PC-3 (cell line): Measurements from ENCODE around the gene YAE1. TPM values are rescaled to one million over a fixed set of nuclear protein-coding genes. Genes with fewer than 3 reads are reported as not detected.

Experiments used
- ATAC-seq: fragments of 200-7000 bp; cut with Tn5 transposase; 2 replicates; pipeline ENCODE4 v1.9.1; 2020; ENCODE audit warnings: mild to moderate bottlenecking, moderate library complexity
- BruUV-seq: library from RNA; stranded (reverse); fragments of 400-500 nt; replicated peaks from 2 replicates; lab custom pipeline; 2021; lab: Mats Ljungman, UMichigan
- CTCF ChIA-PET: fragments of 300-600 bp; sonication (Branson Sonifier 250); formaldehyde crosslinking; loops from one replicate; lab custom pipeline; 2022; ENCODE audit warnings: antibody characterized with exemption; lab: Charles Lee
- POLR2A ChIA-PET: fragments of 300-600 bp; sonication (Branson Sonifier 250); formaldehyde crosslinking; loops from one replicate; lab custom pipeline; 2022; ENCODE audit warnings: antibody characterized with exemption; ENCODE audit not compliant: unreplicated experiment; lab: Charles Lee
- DNase-seq: peaks from one replicate; pipeline ENCODE4 v3.0.0-alpha.2; 2015
- H2AFZ ChIP-seq: fragments of 300-600 bp; sonication (generic); 2 replicates; pipeline ENCODE4 v1.6.0; 2016; ENCODE audit warnings: antibody characterized with exemption, low read length
- H3F3A ChIP-seq: fragments of 300-600 bp; sonication (generic); one replicate; pipeline ENCODE4 v1.6.0; 2017; ENCODE audit warnings: antibody characterized with exemption, low read length, control low read depth, mild to moderate bottlenecking; ENCODE audit not compliant: unreplicated experiment
- H3K27ac ChIP-seq: fragments of 300-600 bp; sonication (generic); 2 replicates; pipeline ENCODE4 v1.5.1; 2016; ENCODE audit warnings: mild to moderate bottlenecking, low read length
- H3K27me3 ChIP-seq: fragments of 300-600 bp; sonication (generic); 2 replicates; pipeline ENCODE4 v1.6.1; 2016; ENCODE audit warnings: low read length, mixed read lengths
- H3K36me3 ChIP-seq: fragments of 300-600 bp; sonication (generic); 2 replicates; pipeline ENCODE4 v1.6.1; 2016; ENCODE audit warnings: low read depth, mixed run types, low read length, mixed read lengths
- H3K4me1 ChIP-seq: fragments of 300-600 bp; sonication (generic); 2 replicates; pipeline ENCODE4 v1.5.1; 2016; ENCODE audit warnings: low read length; ENCODE audit not compliant: insufficient read depth
- H3K4me2 ChIP-seq: fragments of 300-600 bp; sonication (generic); 2 replicates; pipeline ENCODE4 v1.6.0; 2016; ENCODE audit warnings: low read length
- H3K4me3 ChIP-seq: fragments of 300-600 bp; sonication (generic); 2 replicates; pipeline ENCODE4 v1.5.1; 2016; ENCODE audit warnings: mild to moderate bottlenecking, low read length, mixed read lengths
- H3K79me2 ChIP-seq: fragments of 300-600 bp; sonication (generic); 2 replicates; pipeline ENCODE4 v1.6.1; 2017; ENCODE audit warnings: low read length, mixed read lengths
- H3K9ac ChIP-seq: fragments of 300-600 bp; sonication (generic); 2 replicates; pipeline ENCODE4 v1.6.0; 2016; ENCODE audit warnings: mild to moderate bottlenecking, low read length
- H3K9me2 ChIP-seq: fragments of 300-600 bp; sonication (generic); replicated peaks from 2 replicates; pipeline ENCODE4 v1.6.1; 2016; ENCODE audit warnings: mixed run types, low read length, mixed read lengths
- H3K9me3 ChIP-seq: fragments of 300-600 bp; sonication (generic); 2 replicates; pipeline ENCODE4 v1.6.1; 2016; ENCODE audit warnings: low read length, mixed read lengths
- H4K20me1 ChIP-seq: fragments of 300-600 bp; sonication (generic); 2 replicates; pipeline ENCODE4 v1.6.1; 2016; ENCODE audit warnings: low read length, mixed read lengths
- EZH2 ChIP-seq: fragments of 300-600 bp; sonication (generic); IDR thresholded peaks from one replicate; pipeline ENCODE4 v1.6.1; 2017; ENCODE audit warnings: antibody characterized with exemption, mild to moderate bottlenecking, low read length; ENCODE audit not compliant: unreplicated experiment
- EZH2phosphoT487 ChIP-seq: fragments of 300-600 bp; sonication (generic); IDR thresholded peaks from 2 replicates; pipeline ENCODE4 v1.6.1; 2018; ENCODE audit warnings: mild to moderate bottlenecking, antibody characterized with exemption, low read length, borderline replicate concordance
- intact Hi-C: fragments of 100-400 bp; cut with micrococcal nuclease; formaldehyde crosslinking; loops from 2 replicates; pipeline ENCODE4 v1.9.0; 2023
- total RNA-seq: library from RNA; depleted of rRNA; stranded (reverse); fragments of >200 nt; gene quantifications from 2 replicates; pipeline ENCODE4 v1.2.3, GENCODE V29; 2014
- TF ChIP-seq, protein P1 (sequence below): fragments of 300-600 bp; sonication (generic); conservative IDR thresholded peaks from 2 replicates; pipeline ENCODE4 v1.5.1; 2017; ENCODE audit warnings: antibody characterized with exemption, low read depth, mild to moderate bottlenecking, low read length

YAE1 gene
- total RNA-seq, 1 experiment from 2014 or later, result 23.6 TPM

DNA sequence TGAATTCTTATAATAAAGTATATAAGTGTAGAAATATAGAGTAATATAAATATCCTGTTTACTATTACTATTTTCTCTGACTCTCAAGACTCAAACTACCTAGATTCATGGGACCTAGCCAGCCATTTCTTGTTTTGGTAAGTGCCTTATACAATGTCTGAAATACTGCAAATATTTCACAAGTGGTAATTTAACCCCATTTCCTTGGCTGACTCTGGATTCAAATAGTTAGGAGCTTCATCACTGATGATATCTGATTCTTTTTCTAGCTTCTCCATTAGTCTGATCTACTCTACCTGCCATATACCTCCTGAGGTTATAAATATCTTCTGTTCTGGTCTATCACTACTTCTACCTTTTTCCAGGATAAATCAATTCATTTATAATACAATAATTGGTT is 50.8 kb downstream of the YAE1 start:
- POLR2A ChIA-PET, result no interaction called here

DNA sequence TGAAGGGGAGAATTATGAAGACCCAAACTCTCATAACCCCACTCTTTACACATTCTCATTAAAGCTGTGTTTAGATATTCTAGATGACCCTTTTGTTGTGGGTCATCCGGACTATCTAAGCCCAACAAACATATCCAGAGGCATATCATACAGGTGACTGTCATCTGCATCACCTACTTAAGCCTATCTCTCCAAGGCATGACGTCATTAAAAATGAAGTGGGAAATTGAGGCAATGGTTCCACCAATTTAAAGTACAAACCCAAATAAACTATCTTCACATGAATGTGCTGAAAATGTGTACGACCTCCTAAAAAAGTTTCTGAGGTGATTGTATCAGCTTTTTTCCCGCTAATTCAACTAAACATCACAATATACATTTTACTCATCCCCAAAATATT is 52.7 kb downstream of the YAE1 start:
- Histone ChIP-seq H3K9me3 (no peaks in the 10 kb centered on the region), H3K27ac (no peak overlapping the region), H4K20me1 (no peaks in the 10 kb centered on the region), H3K4me3 (no peak overlapping the region), H3K4me1 (peaks cover 37% of the 10 kb centered on the region), H3K9me2 (no peaks in the 10 kb centered on the region), H3K36me3 (no peaks in the 10 kb centered on the region), H3K4me2 (no peak overlapping the region), H2AFZ (no peak overlapping the region), H3K79me2 (peaks cover 16% of the 10 kb centered on the region), H3K9ac (no peak overlapping the region), H3K27me3 (no peaks in the 10 kb centered on the region), H3F3A (peaks cover 4% of the 10 kb centered on the region)
- no TSS peak for BruUV-seq
- ChIA-PET POLR2A (interaction anchor here (0.6 kb wide), 1 partner anchor 378 kb away, joined by 3 read pairs; no protein-coding TSS in a partner anchor), CTCF (no interaction called here)
- TF ChIP-seq, protein P1, sequence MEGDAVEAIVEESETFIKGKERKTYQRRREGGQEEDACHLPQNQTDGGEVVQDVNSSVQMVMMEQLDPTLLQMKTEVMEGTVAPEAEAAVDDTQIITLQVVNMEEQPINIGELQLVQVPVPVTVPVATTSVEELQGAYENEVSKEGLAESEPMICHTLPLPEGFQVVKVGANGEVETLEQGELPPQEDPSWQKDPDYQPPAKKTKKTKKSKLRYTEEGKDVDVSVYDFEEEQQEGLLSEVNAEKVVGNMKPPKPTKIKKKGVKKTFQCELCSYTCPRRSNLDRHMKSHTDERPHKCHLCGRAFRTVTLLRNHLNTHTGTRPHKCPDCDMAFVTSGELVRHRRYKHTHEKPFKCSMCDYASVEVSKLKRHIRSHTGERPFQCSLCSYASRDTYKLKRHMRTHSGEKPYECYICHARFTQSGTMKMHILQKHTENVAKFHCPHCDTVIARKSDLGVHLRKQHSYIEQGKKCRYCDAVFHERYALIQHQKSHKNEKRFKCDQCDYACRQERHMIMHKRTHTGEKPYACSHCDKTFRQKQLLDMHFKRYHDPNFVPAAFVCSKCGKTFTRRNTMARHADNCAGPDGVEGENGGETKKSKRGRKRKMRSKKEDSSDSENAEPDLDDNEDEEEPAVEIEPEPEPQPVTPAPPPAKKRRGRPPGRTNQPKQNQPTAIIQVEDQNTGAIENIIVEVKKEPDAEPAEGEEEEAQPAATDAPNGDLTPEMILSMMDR, result no peak
- TF ChIP-seq EZH2 (no peak), EZH2phosphoT487 (no peak)
- DNase-seq (no peak), ATAC-seq (no peak)
- intact Hi-C loops, result no loop called here

More for the DNA sequence above, 50.8 kb downstream of the YAE1 start:
- no peaks in the 10 kb centered on the region for H3K9me2 ChIP-seq
- no peaks in the 10 kb centered on the region for H3K36me3 ChIP-seq
- H3K27me3 ChIP-seq, result no peaks in the 10 kb centered on the region
- intact Hi-C loops, result no loop called here
- H3K9me3 ChIP-seq, result no peaks in the 10 kb centered on the region
- H3F3A ChIP-seq, result peaks cover 2% of the 10 kb centered on the region
- H3K27ac ChIP-seq, result no peak overlapping the region
- no peak overlapping the region for H3K4me2 ChIP-seq
- H3K4me3 ChIP-seq, result no peak overlapping the region
- H3K9ac ChIP-seq, result no peak overlapping the region
- DNase-seq (peak; percentile 41), ATAC-seq (no peak)
- H4K20me1 ChIP-seq, result no peaks in the 10 kb centered on the region
- no peak overlapping the region for H2AFZ ChIP-seq
- BruUV-seq, result no TSS peak
- CTCF ChIA-PET, result no interaction called here
- H3K79me2 ChIP-seq, result peaks cover 1% of the 10 kb centered on the region; the same call in 1 of the 2 replicates
- H3K4me1 ChIP-seq, result peaks cover 28% of the 10 kb centered on the region
- TF ChIP-seq, protein P1, result no peak
- TF ChIP-seq EZH2 (no peak), EZH2phosphoT487 (no peak)

DNA sequence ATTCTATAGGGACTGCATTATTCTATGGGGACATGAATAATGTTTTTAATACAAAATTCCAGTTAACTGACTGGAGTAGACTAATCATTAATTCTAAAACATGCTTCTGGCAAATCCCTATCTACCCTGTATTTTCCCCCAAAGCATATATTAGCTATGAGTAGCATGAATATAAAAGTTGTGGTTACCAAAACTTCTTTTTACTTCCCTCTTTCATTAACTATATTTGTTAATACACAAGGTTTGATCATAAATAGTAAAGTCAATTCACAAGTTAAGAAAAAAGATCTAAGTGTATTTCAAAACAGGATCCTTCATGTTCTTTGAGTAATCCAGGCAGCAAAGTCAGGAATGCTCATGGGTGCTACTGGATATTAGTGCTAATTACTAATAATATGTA is 54.3 kb downstream of the YAE1 start:
- Histone ChIP-seq H3K9me3 (no peaks in the 10 kb centered on the region), H4K20me1 (peaks cover 10% of the 10 kb centered on the region), H3K36me3 (no peaks in the 10 kb centered on the region), H3K27ac (peak overlapping the region; percentile 61), H3F3A (peaks cover 4% of the 10 kb centered on the region), H3K27me3 (no peaks in the 10 kb centered on the region), H3K9ac (no peak overlapping the region), H3K9me2 (no peaks in the 10 kb centered on the region), H3K79me2 (peaks cover 32% of the 10 kb centered on the region), H3K4me2 (peak overlapping the region; percentile 44), H3K4me1 (peaks cover 44% of the 10 kb centered on the region), H3K4me3 (no peak overlapping the region), H2AFZ (no peak overlapping the region)
- BruUV-seq, result no TSS peak
- POLR2A ChIA-PET, result no interaction called here
- CTCF ChIA-PET, result interaction anchor here (0.6 to 1.4 kb wide), 3 partner anchors 11 to 40 kb away, joined by 3 to 9 read pairs (median 3); no protein-coding TSS in a partner anchor
- intact Hi-C loops, result loop anchor here (5.0 kb wide), 1 partner anchor 327 kb away; no protein-coding TSS in a partner anchor
- DNase-seq (peak; percentile 20), ATAC-seq (no peak)
- no peak for TF ChIP-seq EZH2phosphoT487
- TF ChIP-seq, protein P1, result no peak
